H9 (cell line): ENCODE measurements around the gene CACNG6. TPM values are rescaled to one million over a fixed set of nuclear protein-coding genes. Genes with fewer than 3 reads are reported as not detected.

Source experiments
- DNase-seq: peaks from one replicate; pipeline ENCODE4 v3.0.0-alpha.2; 2017
- H2AFZ ChIP-seq: one replicate; pipeline ENCODE4 v1.6.1; 2013; ENCODE audit warnings: mild to moderate bottlenecking, low read length, control low read depth, moderate library complexity
- H2AK5ac ChIP-seq: 2 replicates; pipeline ENCODE4 v1.6.1; 2013; ENCODE audit warnings: low read length, control low read depth, mixed read lengths; ENCODE audit not compliant: insufficient read length
- H2BK120ac ChIP-seq: one replicate; pipeline ENCODE4 v1.6.1; 2013; ENCODE audit warnings: low read depth, mild to moderate bottlenecking, low read length, control low read depth, inconsistent platforms; ENCODE audit not compliant: poor library complexity, severe bottlenecking
- H2BK12ac ChIP-seq: 2 replicates; pipeline ENCODE4 v1.6.1; 2013; ENCODE audit warnings: low read length, control low read depth, mixed read lengths, low read depth; ENCODE audit not compliant: insufficient read length
- H2BK15ac ChIP-seq: 2 replicates; pipeline ENCODE4 v1.6.1; 2013; ENCODE audit warnings: low read depth, low read length, control low read depth
- H2BK20ac ChIP-seq: one replicate; pipeline ENCODE4 v1.6.1; 2013; ENCODE audit warnings: low read depth, mild to moderate bottlenecking, low read length, control low read depth, inconsistent platforms; ENCODE audit not compliant: poor library complexity, severe bottlenecking
- H2BK5ac ChIP-seq: 2 replicates; pipeline ENCODE4 v1.6.1; 2013; ENCODE audit warnings: low read length, control low read depth, mixed read lengths; ENCODE audit not compliant: insufficient read length
- H3K14ac ChIP-seq: 2 replicates; pipeline ENCODE4 v1.6.1; 2013; ENCODE audit warnings: low read length, control low read depth; ENCODE audit not compliant: insufficient read depth
- H3K18ac ChIP-seq: 2 replicates; pipeline ENCODE4 v1.6.1; 2013; ENCODE audit warnings: low read depth, mild to moderate bottlenecking, mixed read lengths, low read length, control low read depth; ENCODE audit not compliant: insufficient read length
- H3K23ac ChIP-seq: 2 replicates; pipeline ENCODE4 v1.6.1; 2013; ENCODE audit warnings: low read length, control low read depth, mixed read lengths, low read depth; ENCODE audit not compliant: insufficient read length
- H3K23me2 ChIP-seq: 2 replicates; pipeline ENCODE4 v1.6.1; 2013; ENCODE audit warnings: low read depth, mild to moderate bottlenecking, mixed read lengths, low read length, control low read depth; ENCODE audit not compliant: insufficient read length, poor library complexity, severe bottlenecking
- H3K27ac ChIP-seq: 2 replicates; pipeline ENCODE4 v1.5.1; 2013; ENCODE audit warnings: low read length, control low read depth, mixed read lengths, low read depth; ENCODE audit not compliant: insufficient read length
- H3K27me3 ChIP-seq: 2 replicates; pipeline ENCODE4 v1.6.1; 2013; ENCODE audit warnings: low read length, control low read depth, inconsistent platforms; ENCODE audit not compliant: insufficient read depth
- H3K4ac ChIP-seq: 2 replicates; pipeline ENCODE4 v1.6.1; 2013; ENCODE audit warnings: low read depth, mild to moderate bottlenecking, control low read depth, inconsistent platforms, low read length, moderate library complexity
- H3K4me1 ChIP-seq: 2 replicates; pipeline ENCODE4 v1.6.1; 2013; ENCODE audit warnings: low read length, control low read depth, inconsistent platforms; ENCODE audit not compliant: insufficient read depth
- H3K4me2 ChIP-seq: 2 replicates; pipeline ENCODE4 v1.6.1; 2013; ENCODE audit warnings: low read length, control low read depth, mixed read lengths; ENCODE audit not compliant: insufficient read length, insufficient read depth
- H3K56ac ChIP-seq: 2 replicates; pipeline ENCODE4 v1.6.1; 2013; ENCODE audit warnings: low read depth, mild to moderate bottlenecking, mixed read lengths, low read length, control low read depth; ENCODE audit not compliant: insufficient read length
- H3K79me1 ChIP-seq: 2 replicates; pipeline ENCODE4 v1.6.1; 2013; ENCODE audit warnings: low read depth, mild to moderate bottlenecking, moderate library complexity, low read length, control low read depth, inconsistent platforms; ENCODE audit not compliant: insufficient read depth, poor library complexity, severe bottlenecking
- H3K79me2 ChIP-seq: 2 replicates; pipeline ENCODE4 v1.6.1; 2013; ENCODE audit warnings: low read length, control low read depth, inconsistent platforms; ENCODE audit not compliant: insufficient read depth
- H3K9ac ChIP-seq: 2 replicates; pipeline ENCODE4 v1.6.1; 2013; ENCODE audit warnings: low read length, control low read depth, mixed read lengths; ENCODE audit not compliant: insufficient read length; ENCODE audit errors: extremely low read depth
- H3K9me3 ChIP-seq: one replicate; pipeline ENCODE4 v1.6.1; 2013; ENCODE audit warnings: low read depth, low read length, inconsistent platforms; ENCODE audit not compliant: control insufficient read depth
- H3T11ph ChIP-seq: one replicate; pipeline ENCODE4 v1.6.1; 2013; ENCODE audit warnings: mild to moderate bottlenecking, low read length, control low read depth, inconsistent platforms
- H4K20me1 ChIP-seq: one replicate; pipeline ENCODE4 v1.6.1; 2013; ENCODE audit not compliant: control insufficient read depth, insufficient read length, insufficient read depth
- H4K5ac ChIP-seq: 2 replicates; pipeline ENCODE4 v1.6.1; 2013; ENCODE audit warnings: low read depth, mild to moderate bottlenecking, mixed read lengths, low read length, control low read depth; ENCODE audit not compliant: insufficient read length
- H4K8ac ChIP-seq: replicated peaks from 2 replicates; pipeline ENCODE4 v1.6.1; 2013; ENCODE audit warnings: low read length, control low read depth, mixed read lengths, low read depth; ENCODE audit not compliant: insufficient read length
- H4K91ac ChIP-seq: 2 replicates; pipeline ENCODE4 v1.6.1; 2013; ENCODE audit warnings: low read depth, mild to moderate bottlenecking, moderate library complexity, mixed read lengths, low read length, control low read depth; ENCODE audit not compliant: insufficient read length
- H3K27ac Mint-ChIP-seq, 3 experiments: 2 replicates in 2 of 3; 3 replicates in 1 of 3; pipeline ENCODE4 v1.8.0; 2020 to 2021; ENCODE audit warnings: mixed read lengths in 3 of 3, mild to moderate bottlenecking in 1 of 3, moderate library complexity in 1 of 3
- H3K27me3 Mint-ChIP-seq: 2 replicates; pipeline ENCODE4 v1.8.0; 2021; ENCODE audit warnings: low read depth, mild to moderate bottlenecking, moderate library complexity, mixed read lengths
- H3K36me3 Mint-ChIP-seq, 3 experiments: 2 replicates in 2 of 3; 3 replicates in 1 of 3; pipeline ENCODE4 v1.8.0; 2020 to 2021; ENCODE audit warnings: low read depth in 3 of 3, mixed read lengths in 3 of 3; ENCODE audit not compliant: insufficient read depth in 1 of 3
- H3K4me1 Mint-ChIP-seq, 2 experiments: 2 replicates each; pipeline ENCODE4 v1.8.0; 2020; ENCODE audit warnings: mixed read lengths in 2 of 2
- H3K4me3 Mint-ChIP-seq, 2 experiments: 2 replicates in 1 of 2; 3 replicates in 1 of 2; pipeline ENCODE4 v1.8.0; 2020 to 2021; ENCODE audit warnings: mild to moderate bottlenecking in 2 of 2, mixed read lengths in 2 of 2, moderate library complexity in 1 of 2
- H3K9me3 Mint-ChIP-seq, 2 experiments: 2 replicates in 1 of 2; 3 replicates in 1 of 2; pipeline ENCODE4 v1.8.0; 2020; ENCODE audit warnings: mild to moderate bottlenecking in 2 of 2, mixed read lengths in 2 of 2, moderate library complexity in 1 of 2
- WGBS: extraction: QIAGEN DNeasy Blood & Tissue Kit; methylation state at CpG from one replicate; pipeline ENCODE4 v1.1.7; 2013; ENCODE audit warnings: missing lambda C conversion rate, low lambda C conversion rate, mixed read lengths; ENCODE audit not compliant: insufficient read length; ENCODE audit errors: extremely low coverage; 5-methylcytosine and 5-hydroxymethylcytosine counted together
- total RNA-seq: library from RNA; stranded (reverse); gene quantifications from 2 replicates; pipeline ENCODE4 v1.2.1, GENCODE V29; 2021
- TF ChIP-seq, protein P1 (sequence below): fragments of 200-600 bp; sonication (generic); conservative IDR thresholded peaks from 3 replicates; pipeline ENCODE4 v1.8.0; 2021; ENCODE audit warnings: antibody characterized with exemption, mild to moderate bottlenecking

CACNG6 gene
- total RNA-seq, 1 experiment from 2014 or later, result 1.6 TPM

DNA sequence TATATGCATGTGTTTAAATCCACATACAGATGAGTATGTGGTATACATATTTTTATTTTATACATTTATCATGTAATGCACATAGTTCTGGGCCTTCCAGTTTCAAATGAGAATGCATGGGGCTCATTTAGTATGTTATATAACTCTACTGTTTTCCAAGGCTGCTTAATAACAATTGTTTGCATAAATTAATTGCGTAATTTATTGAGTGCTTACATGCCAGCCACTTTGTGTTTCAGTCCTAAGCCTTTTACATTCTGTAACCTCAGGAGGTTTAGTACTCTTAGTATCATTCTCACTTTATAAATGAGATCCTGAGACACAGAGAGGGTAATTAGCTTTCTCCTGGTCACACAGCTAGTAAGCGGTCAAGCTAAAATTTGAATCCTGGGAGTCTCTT lies 45.4 kb upstream of the CACNG6 start:
- Histone ChIP-seq H2BK20ac (no peak overlapping the region), H4K91ac (no peak overlapping the region), H2BK120ac (no peak overlapping the region), H3K14ac (no peak overlapping the region), H3K27ac (no peak overlapping the region), H3K9ac (no peak overlapping the region), H2BK12ac (no peak overlapping the region), H2AK5ac (no peak overlapping the region), H3K4me1 (peaks cover 4% of the 10 kb centered on the region; the same call in 1 of the 2 replicates), H2BK15ac (no peak overlapping the region), H4K5ac (no peak overlapping the region), H3K56ac (no peak overlapping the region), H3K9me3 (no peaks in the 10 kb centered on the region), H3K79me2 (no peaks in the 10 kb centered on the region), H3K23ac (no peak overlapping the region), H3K27me3 (no peaks in the 10 kb centered on the region), H3K4ac (no peak overlapping the region), H3K79me1 (no peaks in the 10 kb centered on the region), H4K8ac (no peak overlapping the region), H3K4me2 (peak overlapping the region; percentile 15), H2BK5ac (no peak overlapping the region), H3K18ac (no peak overlapping the region), H2AFZ (no peak overlapping the region), H3T11ph (no peak overlapping the region), H4K20me1 (no peaks in the 10 kb centered on the region), H3K23me2 (peaks cover 19% of the 10 kb centered on the region)
- H3K9me3 Mint-ChIP-seq, result no peaks in the 10 kb centered on the region; a peak in 2 of 5 replicates
- H3K4me3 Mint-ChIP-seq, result peak overlapping the region; percentile 44 to 58; a peak in 4 of 5 replicates
- whole genome bisulfite sequencing, result no CpG with 5 or more reads among the region's 2 CpGs
- H3K36me3 Mint-ChIP-seq, result peaks cover 0 to 3% (median 0%) of the 10 kb centered on the region in 3 experiments; a peak in 1 of 7 replicates
- H3K27me3 Mint-ChIP-seq, result peaks cover 3% of the 10 kb centered on the region
- peaks cover 20 to 34% of the 10 kb centered on the region in 2 experiments for H3K4me1 Mint-ChIP-seq
- no peak overlapping the region for H3K27ac Mint-ChIP-seq
- TF ChIP-seq, protein P1, sequence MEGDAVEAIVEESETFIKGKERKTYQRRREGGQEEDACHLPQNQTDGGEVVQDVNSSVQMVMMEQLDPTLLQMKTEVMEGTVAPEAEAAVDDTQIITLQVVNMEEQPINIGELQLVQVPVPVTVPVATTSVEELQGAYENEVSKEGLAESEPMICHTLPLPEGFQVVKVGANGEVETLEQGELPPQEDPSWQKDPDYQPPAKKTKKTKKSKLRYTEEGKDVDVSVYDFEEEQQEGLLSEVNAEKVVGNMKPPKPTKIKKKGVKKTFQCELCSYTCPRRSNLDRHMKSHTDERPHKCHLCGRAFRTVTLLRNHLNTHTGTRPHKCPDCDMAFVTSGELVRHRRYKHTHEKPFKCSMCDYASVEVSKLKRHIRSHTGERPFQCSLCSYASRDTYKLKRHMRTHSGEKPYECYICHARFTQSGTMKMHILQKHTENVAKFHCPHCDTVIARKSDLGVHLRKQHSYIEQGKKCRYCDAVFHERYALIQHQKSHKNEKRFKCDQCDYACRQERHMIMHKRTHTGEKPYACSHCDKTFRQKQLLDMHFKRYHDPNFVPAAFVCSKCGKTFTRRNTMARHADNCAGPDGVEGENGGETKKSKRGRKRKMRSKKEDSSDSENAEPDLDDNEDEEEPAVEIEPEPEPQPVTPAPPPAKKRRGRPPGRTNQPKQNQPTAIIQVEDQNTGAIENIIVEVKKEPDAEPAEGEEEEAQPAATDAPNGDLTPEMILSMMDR, result no peak
- DNase-seq, result no peak
